ACC112 (cell line): ENCODE measurements around the gene SGCD.

Experiments used
- H2AFZ ChIP-seq: fragments of 200-600 bp; sonication (generic); one replicate; pipeline ENCODE4 v1.6.0; 2017; ENCODE audit warnings: antibody characterized with exemption, low read length; ENCODE audit not compliant: unreplicated experiment
- H3K27ac ChIP-seq: fragments of 200-600 bp; sonication (generic); 2 replicates; pipeline ENCODE4 v1.5.1; 2014; ENCODE audit warnings: low read depth, mild to moderate bottlenecking, antibody characterized with exemption, low read length, moderate library complexity
- H3K27me3 ChIP-seq: fragments of 200-600 bp; sonication (generic); 2 replicates; pipeline ENCODE4 v1.6.1; 2014; ENCODE audit warnings: mild to moderate bottlenecking, antibody characterized with exemption, low read length, moderate library complexity, mixed read lengths; ENCODE audit not compliant: insufficient read depth
- H3K36me3 ChIP-seq: fragments of 200-600 bp; sonication (generic); 2 replicates; pipeline ENCODE4 v1.6.1; 2016; ENCODE audit warnings: mild to moderate bottlenecking, antibody characterized with exemption, low read length, moderate library complexity, mixed read lengths; ENCODE audit not compliant: insufficient read depth
- H3K4me1 ChIP-seq: fragments of 200-600 bp; sonication (generic); one replicate; pipeline ENCODE4 v1.6.1; 2016; ENCODE audit warnings: low read length, mixed read lengths; ENCODE audit not compliant: insufficient read depth, unreplicated experiment, control insufficient read depth
- H3K4me3 ChIP-seq: fragments of 200-600 bp; sonication (generic); 2 replicates; pipeline ENCODE4 v1.5.1; 2014; ENCODE audit warnings: mild to moderate bottlenecking, low read depth, low read length
- H3K79me2 ChIP-seq: fragments of 200-600 bp; sonication (generic); one replicate; pipeline ENCODE4 v1.6.0; 2016; ENCODE audit warnings: low read length; ENCODE audit not compliant: control insufficient read depth, unreplicated experiment, insufficient read depth

The SGCD gene

GRCh38 chr5:156386976-156387375, 60.0 kb downstream of the SGCD start:
- Histone ChIP-seq H2AFZ (no peak overlapping the region), H3K36me3 (no peaks in the 10 kb centered on the region), H3K27ac (no peak overlapping the region), H3K4me1 (peaks cover 4% of the 10 kb centered on the region), H3K4me3 (no peak overlapping the region), H3K79me2 (no peaks in the 10 kb centered on the region), H3K27me3 (no peaks in the 10 kb centered on the region)

GRCh38 chr5:156387391-156387790, 60.4 kb downstream of the SGCD start:
- H2AFZ ChIP-seq: no peak overlapping the region
- no peaks in the 10 kb centered on the region for H3K27me3 ChIP-seq
- no peak overlapping the region for H3K4me3 ChIP-seq
- peaks cover 4% of the 10 kb centered on the region for H3K4me1 ChIP-seq
- no peaks in the 10 kb centered on the region for H3K36me3 ChIP-seq
- no peaks in the 10 kb centered on the region for H3K79me2 ChIP-seq
- no peak overlapping the region for H3K27ac ChIP-seq

- H3K36me3 ChIP-seq: no peaks in the 10 kb centered on the region
- H3K79me2 ChIP-seq: no peaks in the 10 kb centered on the region
- no peak overlapping the region for H3K27ac ChIP-seq
- H2AFZ ChIP-seq: no peak overlapping the region
- H3K4me1 ChIP-seq: peaks cover 4% of the 10 kb centered on the region
- no peak overlapping the region for H3K4me3 ChIP-seq
- H3K27me3 ChIP-seq: no peaks in the 10 kb centered on the region
Measured at GRCh38 chr5:156388233-156388632, 61.3 kb downstream of the SGCD start.

GRCh38 chr5:156391139-156391538, 64.2 kb downstream of the SGCD start:
- Histone ChIP-seq H3K36me3 (no peaks in the 10 kb centered on the region), H3K27me3 (no peaks in the 10 kb centered on the region), H3K4me1 (peaks cover 17% of the 10 kb centered on the region), H3K79me2 (no peaks in the 10 kb centered on the region), H3K27ac (no peak overlapping the region), H2AFZ (no peak overlapping the region), H3K4me3 (no peak overlapping the region)

DNA sequence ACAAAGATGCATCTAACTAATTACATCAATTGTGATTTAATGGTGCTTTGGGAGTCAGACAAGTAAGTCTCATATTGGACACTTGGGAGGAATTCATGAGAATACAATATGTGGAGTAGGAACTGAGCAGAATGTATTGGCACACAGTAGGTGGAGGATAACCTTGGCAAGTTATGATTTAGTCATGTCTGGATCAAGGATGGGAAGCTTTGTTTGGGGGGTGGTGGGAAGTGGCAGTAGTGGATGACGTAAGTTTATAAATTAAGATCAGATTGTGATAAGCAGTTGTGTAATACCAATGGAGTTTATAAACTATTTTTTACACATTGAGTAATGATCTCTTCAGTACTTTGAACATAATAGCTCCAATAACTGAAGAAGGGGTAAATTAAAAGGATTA, 67.0 kb downstream of the SGCD start:
- Histone ChIP-seq H3K79me2 (no peaks in the 10 kb centered on the region), H3K4me3 (no peak overlapping the region), H3K36me3 (no peaks in the 10 kb centered on the region), H3K27ac (peak overlapping the region; percentile 38; the same call in 1 of the 2 replicates), H2AFZ (no peak overlapping the region), H3K27me3 (no peaks in the 10 kb centered on the region), H3K4me1 (peaks cover 24% of the 10 kb centered on the region)

DNA sequence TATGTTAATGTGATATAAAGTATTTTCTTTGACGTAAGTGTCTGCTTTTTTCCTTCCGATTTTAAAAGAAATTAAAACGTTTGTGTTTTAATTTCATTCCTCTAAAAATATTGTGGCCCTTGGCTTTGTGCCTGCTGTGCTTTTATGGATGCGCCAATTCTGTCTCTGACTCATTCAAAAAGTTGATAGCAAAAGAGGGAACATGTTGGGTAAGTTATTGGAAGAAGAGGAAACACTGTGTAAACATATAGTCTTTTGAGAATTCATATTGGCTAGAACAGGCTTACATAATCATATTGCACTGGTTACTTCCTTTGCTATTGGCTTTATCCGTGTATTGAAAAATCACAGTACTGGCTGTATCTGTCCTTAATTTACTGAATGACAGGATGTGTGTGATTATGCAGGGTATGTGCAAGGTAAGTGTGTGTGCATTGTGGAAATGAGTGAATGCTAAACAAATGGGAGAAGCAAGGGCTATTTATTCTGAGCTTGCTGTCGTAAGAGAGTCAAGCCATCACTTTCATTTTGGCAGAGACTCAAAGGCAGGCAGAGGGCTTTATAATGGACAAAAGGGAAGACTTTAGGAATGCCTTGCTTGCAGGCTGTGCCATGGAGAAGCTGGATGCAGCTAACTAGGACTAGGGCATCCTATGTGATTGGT, 67.8 kb downstream of the SGCD start:
- H3K27ac ChIP-seq: peak overlapping the region; percentile 38
- H3K79me2 ChIP-seq: no peaks in the 10 kb centered on the region
- H2AFZ ChIP-seq: no peak overlapping the region
- peak overlapping the region; percentile 68 for H3K4me3 ChIP-seq
- no peaks in the 10 kb centered on the region for H3K36me3 ChIP-seq
- no peaks in the 10 kb centered on the region for H3K27me3 ChIP-seq
- H3K4me1 ChIP-seq: peaks cover 24% of the 10 kb centered on the region

DNA sequence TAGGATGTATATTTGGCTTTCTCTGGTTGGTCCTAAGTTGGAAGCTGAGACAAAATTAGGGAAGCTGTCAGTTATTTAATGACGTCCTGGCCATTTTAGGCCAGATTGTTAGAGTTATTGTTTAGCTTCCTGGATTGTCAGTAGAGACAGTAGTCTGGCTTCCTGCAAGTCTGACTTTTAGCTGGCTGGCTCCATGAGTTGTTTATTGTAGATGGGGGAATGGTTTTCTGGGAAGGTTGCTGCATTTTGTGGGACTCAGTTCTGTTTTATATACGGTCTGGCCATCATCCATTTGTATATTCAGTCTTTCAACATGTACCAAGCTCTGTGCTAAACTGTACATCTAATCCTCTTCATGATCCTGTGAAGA, 68.3 kb downstream of the SGCD start:
- H3K4me3 ChIP-seq: peak overlapping the region; percentile 68; the same call in 1 of the 2 replicates
- H3K79me2 ChIP-seq: no peaks in the 10 kb centered on the region
- peak overlapping the region; percentile 38; the same call in 1 of the 2 replicates for H3K27ac ChIP-seq
- H2AFZ ChIP-seq: no peak overlapping the region
- no peaks in the 10 kb centered on the region for H3K27me3 ChIP-seq
- H3K36me3 ChIP-seq: no peaks in the 10 kb centered on the region
- H3K4me1 ChIP-seq: peaks cover 24% of the 10 kb centered on the region

GRCh38 chr5:156396063-156396829, 69.3 kb downstream of the SGCD start:
- Histone ChIP-seq H3K36me3 (no peaks in the 10 kb centered on the region), H3K4me3 (peak overlapping the region; percentile 37; the same call in 1 of the 2 replicates), H3K27me3 (no peaks in the 10 kb centered on the region), H2AFZ (no peak overlapping the region), H3K4me1 (peaks cover 24% of the 10 kb centered on the region), H3K27ac (no peak overlapping the region), H3K79me2 (no peaks in the 10 kb centered on the region)

- Histone ChIP-seq H3K4me3 (no peak overlapping the region), H2AFZ (no peak overlapping the region), H3K36me3 (no peaks in the 10 kb centered on the region), H3K27me3 (no peaks in the 10 kb centered on the region), H3K79me2 (no peaks in the 10 kb centered on the region), H3K27ac (no peak overlapping the region), H3K4me1 (peaks cover 24% of the 10 kb centered on the region)
Measured at GRCh38 chr5:156396830-156397081, 69.8 kb downstream of the SGCD start.

DNA sequence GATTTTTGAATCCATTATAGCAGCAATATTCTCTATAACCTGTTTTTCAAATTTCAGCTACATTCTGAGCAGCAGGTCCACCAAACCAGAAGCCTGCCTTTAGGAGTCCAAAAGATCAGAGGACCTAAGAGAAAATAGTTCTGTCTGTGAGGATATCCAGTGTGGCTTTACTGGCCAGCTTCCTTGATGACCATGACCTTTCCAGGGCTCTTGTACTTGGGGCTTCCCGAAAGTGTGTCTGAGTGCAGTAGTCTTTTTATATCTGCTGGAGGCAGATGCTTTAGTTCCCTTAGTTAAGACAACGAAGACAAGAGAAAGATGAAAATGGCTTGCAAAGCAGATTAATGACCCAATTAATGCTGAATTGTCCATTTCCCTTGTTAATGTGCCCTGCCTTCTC, 72.4 kb downstream of the SGCD start:
- H3K36me3 ChIP-seq: no peaks in the 10 kb centered on the region
- no peaks in the 10 kb centered on the region for H3K79me2 ChIP-seq
- H3K4me1 ChIP-seq: peaks cover 19% of the 10 kb centered on the region
- no peaks in the 10 kb centered on the region for H3K27me3 ChIP-seq
- no peak overlapping the region for H3K4me3 ChIP-seq
- no peak overlapping the region for H2AFZ ChIP-seq
- H3K27ac ChIP-seq: no peak overlapping the region
